GM12878 (cell line): Measurements from ENCODE around the gene LRFN2. TPM values are rescaled to one million over a fixed set of nuclear protein-coding genes. Genes with fewer than 3 reads are reported as not detected.

ENCODE experiments used
- DPF2 ChIP-seq: fragments of 450-650 bp; IDR thresholded peaks from 2 replicates; pipeline ENCODE4 v1.6.1; 2017; ENCODE audit warnings: mild to moderate bottlenecking
- IRF5 ChIP-seq: fragments of 450-650 bp; IDR thresholded peaks from 2 replicates; pipeline ENCODE4 v1.6.1; 2017; ENCODE audit warnings: borderline replicate concordance
- MEF2A ChIP-seq: IDR thresholded peaks from 2 replicates; pipeline ENCODE4 v1.6.1; 2011; ENCODE audit warnings: low read depth, mild to moderate bottlenecking, low read length, moderate library complexity; ENCODE audit not compliant: insufficient read depth
- MTA2 ChIP-seq: fragments of 450-650 bp; IDR thresholded peaks from 2 replicates; pipeline ENCODE4 v1.6.1; 2016; ENCODE audit warnings: low read depth, mild to moderate bottlenecking, moderate library complexity
- NR2C2 ChIP-seq: IDR thresholded peaks from 2 replicates; pipeline ENCODE4 v1.6.1; 2011; ENCODE audit warnings: borderline replicate concordance, low read depth; ENCODE audit not compliant: control insufficient read depth, insufficient read length
- PBX3 ChIP-seq: IDR thresholded peaks from 2 replicates; pipeline ENCODE4 v1.6.1; 2011; ENCODE audit warnings: mild to moderate bottlenecking, low read depth, low read length, moderate library complexity; ENCODE audit not compliant: insufficient replicate concordance
- RFX5 ChIP-seq: IDR thresholded peaks from 2 replicates; pipeline ENCODE4 v1.6.1; 2011; ENCODE audit warnings: low read depth, low read length, improper control_type of control experiment
- YBX1 ChIP-seq: fragments of 450-650 bp; IDR thresholded peaks from 2 replicates; pipeline ENCODE4 v1.6.1; 2016; ENCODE audit warnings: antibody characterized with exemption
- ZNF592 ChIP-seq: fragments of 450-650 bp; IDR thresholded peaks from 2 replicates; pipeline ENCODE4 v1.6.1; 2017; ENCODE audit warnings: mild to moderate bottlenecking, moderate library complexity
- ZSCAN29 ChIP-seq: fragments of 450-650 bp; IDR thresholded peaks from 2 replicates; pipeline ENCODE4 v1.6.1; 2017; ENCODE audit warnings: mild to moderate bottlenecking, moderate library complexity
- polyA plus RNA-seq, 11 experiments: library from polyadenylated mRNA; depleted of rRNA in 4 of 11; unstranded in 6 of 11; stranded (reverse) in 5 of 11; fragments of >200 nt; fragmentation: Nextera tagmentation in 4 of 11; fragmentation: Illumina TruSeq in 1 of 11; extraction: Ambion mirVana in 4 of 11; extraction: Trizol in 1 of 11; gene quantifications; 1 replicate in 1 of 11; 2 replicates in 10 of 11; pipeline versions ENCODE4 v1.2.1 to v1.2.3, GENCODE V29; 2011 to 2016; ENCODE audit warnings: inconsistent platforms in 2 of 11, missing spikeins in 2 of 11, low read depth in 1 of 11
- total RNA-seq, 4 experiments: library from RNA; depleted of rRNA in 3 of 4; stranded (reverse); fragments of >200 nt in 3 of 4; fragmentation: Illumina TruSeq in 1 of 4; extraction: Trizol in 1 of 4; gene quantifications; 2 replicates each; pipeline versions ENCODE4 v1.2.1 to v1.2.3, GENCODE V29; 2013 to 2021

LRFN2 gene
- total and polyA plus RNA-seq, 10 of the 15 experiments (the other 5 are each of a cell fraction or from before 2014, with no cell fraction given), result not detected

- TF ChIP-seq IRF5, result no peak
- no peak for TF ChIP-seq MTA2
- TF ChIP-seq NR2C2, result no peak
- no peak for TF ChIP-seq RFX5
- no peak for TF ChIP-seq MEF2A
- TF ChIP-seq ZNF592, result no peak
- no peak for TF ChIP-seq DPF2
- no peak for TF ChIP-seq ZSCAN29
- no peak for TF ChIP-seq YBX1
- TF ChIP-seq PBX3, result no peak
Observed at GRCh38 chr6:40552941-40553340, 34.2 kb downstream of the LRFN2 start (continued).
